ENCODE data around the gene ERFE. TPM values are rescaled to one million over a fixed set of nuclear protein-coding genes. Genes with fewer than 3 reads are reported as not detected.

The ERFE gene
- total and polyA plus RNA-seq, 9 of the 15 experiments (the other 6 are each of a cell fraction or from before 2014, with no cell fraction given) = 0.55 to 8.2 (median 3.7) TPM

DNA sequence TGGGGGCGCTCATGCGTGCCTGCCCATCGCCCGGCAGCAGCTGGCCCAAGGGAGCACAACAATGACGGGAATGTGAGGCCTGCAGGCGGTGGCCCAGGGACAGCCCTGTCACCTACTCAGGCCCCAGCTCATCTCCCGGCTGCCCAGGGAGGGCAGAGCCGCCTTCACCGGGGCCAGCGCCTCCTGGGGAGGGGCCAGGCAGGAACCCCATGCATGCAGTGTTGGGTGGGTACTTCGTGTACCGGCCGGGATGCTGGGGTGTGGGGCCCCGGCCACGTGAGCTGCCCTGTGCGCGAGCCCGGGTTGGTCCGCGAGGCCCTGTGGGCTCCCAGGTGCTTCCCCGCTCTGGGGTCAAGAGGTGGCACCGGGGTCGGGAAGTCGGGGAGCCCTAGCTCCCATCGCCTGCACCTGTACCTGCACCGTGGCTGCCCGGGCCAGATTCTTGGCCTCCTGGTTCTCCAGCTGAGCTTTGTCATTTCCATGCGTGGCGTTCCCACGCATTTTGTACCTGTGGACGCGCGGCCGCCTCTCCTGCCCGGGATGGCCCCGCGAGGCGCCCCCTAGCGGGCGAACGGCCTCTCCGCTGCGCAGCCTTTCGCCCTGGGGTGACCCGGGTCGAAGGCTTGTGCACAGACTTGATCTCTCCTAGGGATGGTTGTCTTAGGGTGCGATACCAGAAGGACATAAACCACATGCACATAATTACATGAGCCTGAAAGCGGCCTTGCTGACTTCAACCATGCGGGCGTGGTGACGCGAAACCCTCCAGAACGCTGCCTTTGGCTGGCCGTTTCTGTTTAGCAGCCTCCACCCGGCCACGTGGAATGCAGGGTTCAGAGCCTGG, 19.4 kb upstream of the ERFE start:
- Histone ChIP-seq H3K4me2 (ENCODE audit: insufficient read depth, low read length) (peak overlapping the region; percentile 21), H3K27ac (ENCODE audit: extremely low read depth, low read depth, low read length) (no peak overlapping the region), H4K20me1 (replicated peaks; ENCODE audit: control insufficient read depth, insufficient read depth, low read length) (peaks cover 2% of the 10 kb centered on the region; the same call in 1 of the 2 replicates), H3K9ac (ENCODE audit: insufficient read depth in 1 of 2, low read depth in 2 of 2, low read length in 2 of 2) (peak overlapping the region in 1 of 2 experiments; percentile 43; a peak in 2 of 4 replicates), H3K27me3 (ENCODE audit: control insufficient read depth in 2 of 2, insufficient read depth in 2 of 2, low read length in 2 of 2) (peaks cover 0 to 5% of the 10 kb centered on the region in 2 experiments; a peak in 2 of 5 replicates), H3K4me1 (replicated peaks in 1 of 2; ENCODE audit: control insufficient read depth in 2 of 2, insufficient read depth in 2 of 2, low read length in 2 of 2) (peaks cover 6 to 56% of the 10 kb centered on the region in 2 experiments; a peak in 4 of 5 replicates), H3K79me2 (ENCODE audit: control insufficient read depth, insufficient read depth, low read length) (no peaks in the 10 kb centered on the region), H2AFZ (ENCODE audit: low read depth, low read length) (peak overlapping the region; percentile 68), H3K36me3 (ENCODE audit: control insufficient read depth, insufficient read depth, low read length) (no peaks in the 10 kb centered on the region), H3K9me3 (replicated peaks; ENCODE audit: control insufficient read depth, insufficient read depth, low read depth, low read length) (no peaks in the 10 kb centered on the region), H3K9me1 (ENCODE audit: control insufficient read depth, insufficient read depth, low read length) (no peaks in the 10 kb centered on the region), H3K4me3 (no peak overlapping the region)
- BruUV-seq (replicated peaks) = no TSS peak
- ATAC-seq (peak; percentile 86), DNase-seq (ENCODE audit: extremely low read depth in 1 of 4, low spot score in 3 of 4) (peak; percentile 63 to 82 (median 78)), FAIRE-seq (peak; percentile 19)
- CTCF ChIA-PET (ENCODE audit: low intra/inter-chr PET ratio) = interaction anchor here (1.0 to 1.1 kb wide), 2 partner anchors 281 to 283 kb away, joined by 3 read pairs; no protein-coding TSS in a partner anchor
- POLR2A ChIA-PET = interaction anchor here (0.6 kb wide), 1 partner anchor 96 kb away, joined by 5 read pairs; no protein-coding TSS in a partner anchor
- intact Hi-C loops (cut with micrococcal nuclease) = loop anchor here (10.0 kb wide), 1 partner anchor 285 kb away; the partner anchor contains the start of gene RAMP1
- in situ Hi-C loops (cut with MboI) = no loop called here
- 21% methylated on average over 40 of the region's 56 CpGs for WGBS (ENCODE audit: insufficient coverage, low coverage, missing lambda C conversion rate)
- TF ChIP-seq RB1 (IDR thresholded peaks at IDR 0.05; ENCODE audit: low read depth) = 0 out of 2 replicates have a peak, but pooled peaks have one; percentile 17
- 0 out of 4 replicates have a peak, but pooled peaks of 1 of the 2 experiments have one; percentile 38 for TF ChIP-seq HDAC1 (IDR thresholded peaks at IDR 0.05)
- TF ChIP-seq, protein P1, sequence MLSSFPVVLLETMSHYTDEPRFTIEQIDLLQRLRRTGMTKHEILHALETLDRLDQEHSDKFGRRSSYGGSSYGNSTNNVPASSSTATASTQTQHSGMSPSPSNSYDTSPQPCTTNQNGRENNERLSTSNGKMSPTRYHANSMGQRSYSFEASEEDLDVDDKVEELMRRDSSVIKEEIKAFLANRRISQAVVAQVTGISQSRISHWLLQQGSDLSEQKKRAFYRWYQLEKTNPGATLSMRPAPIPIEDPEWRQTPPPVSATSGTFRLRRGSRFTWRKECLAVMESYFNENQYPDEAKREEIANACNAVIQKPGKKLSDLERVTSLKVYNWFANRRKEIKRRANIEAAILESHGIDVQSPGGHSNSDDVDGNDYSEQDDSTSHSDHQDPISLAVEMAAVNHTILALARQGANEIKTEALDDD (IDR thresholded peaks at IDR 0.05) = no peak
- TF ChIP-seq TCF7 (IDR thresholded peaks at IDR 0.05; ENCODE audit: borderline replicate concordance) = 0 out of 2 replicates have a peak, but pooled peaks have one; percentile 12
- TF ChIP-seq KLF16 (IDR thresholded peaks at IDR 0.05) = 0 out of 2 replicates have a peak, but pooled peaks have one; percentile 17
- TF ChIP-seq, protein P2, sequence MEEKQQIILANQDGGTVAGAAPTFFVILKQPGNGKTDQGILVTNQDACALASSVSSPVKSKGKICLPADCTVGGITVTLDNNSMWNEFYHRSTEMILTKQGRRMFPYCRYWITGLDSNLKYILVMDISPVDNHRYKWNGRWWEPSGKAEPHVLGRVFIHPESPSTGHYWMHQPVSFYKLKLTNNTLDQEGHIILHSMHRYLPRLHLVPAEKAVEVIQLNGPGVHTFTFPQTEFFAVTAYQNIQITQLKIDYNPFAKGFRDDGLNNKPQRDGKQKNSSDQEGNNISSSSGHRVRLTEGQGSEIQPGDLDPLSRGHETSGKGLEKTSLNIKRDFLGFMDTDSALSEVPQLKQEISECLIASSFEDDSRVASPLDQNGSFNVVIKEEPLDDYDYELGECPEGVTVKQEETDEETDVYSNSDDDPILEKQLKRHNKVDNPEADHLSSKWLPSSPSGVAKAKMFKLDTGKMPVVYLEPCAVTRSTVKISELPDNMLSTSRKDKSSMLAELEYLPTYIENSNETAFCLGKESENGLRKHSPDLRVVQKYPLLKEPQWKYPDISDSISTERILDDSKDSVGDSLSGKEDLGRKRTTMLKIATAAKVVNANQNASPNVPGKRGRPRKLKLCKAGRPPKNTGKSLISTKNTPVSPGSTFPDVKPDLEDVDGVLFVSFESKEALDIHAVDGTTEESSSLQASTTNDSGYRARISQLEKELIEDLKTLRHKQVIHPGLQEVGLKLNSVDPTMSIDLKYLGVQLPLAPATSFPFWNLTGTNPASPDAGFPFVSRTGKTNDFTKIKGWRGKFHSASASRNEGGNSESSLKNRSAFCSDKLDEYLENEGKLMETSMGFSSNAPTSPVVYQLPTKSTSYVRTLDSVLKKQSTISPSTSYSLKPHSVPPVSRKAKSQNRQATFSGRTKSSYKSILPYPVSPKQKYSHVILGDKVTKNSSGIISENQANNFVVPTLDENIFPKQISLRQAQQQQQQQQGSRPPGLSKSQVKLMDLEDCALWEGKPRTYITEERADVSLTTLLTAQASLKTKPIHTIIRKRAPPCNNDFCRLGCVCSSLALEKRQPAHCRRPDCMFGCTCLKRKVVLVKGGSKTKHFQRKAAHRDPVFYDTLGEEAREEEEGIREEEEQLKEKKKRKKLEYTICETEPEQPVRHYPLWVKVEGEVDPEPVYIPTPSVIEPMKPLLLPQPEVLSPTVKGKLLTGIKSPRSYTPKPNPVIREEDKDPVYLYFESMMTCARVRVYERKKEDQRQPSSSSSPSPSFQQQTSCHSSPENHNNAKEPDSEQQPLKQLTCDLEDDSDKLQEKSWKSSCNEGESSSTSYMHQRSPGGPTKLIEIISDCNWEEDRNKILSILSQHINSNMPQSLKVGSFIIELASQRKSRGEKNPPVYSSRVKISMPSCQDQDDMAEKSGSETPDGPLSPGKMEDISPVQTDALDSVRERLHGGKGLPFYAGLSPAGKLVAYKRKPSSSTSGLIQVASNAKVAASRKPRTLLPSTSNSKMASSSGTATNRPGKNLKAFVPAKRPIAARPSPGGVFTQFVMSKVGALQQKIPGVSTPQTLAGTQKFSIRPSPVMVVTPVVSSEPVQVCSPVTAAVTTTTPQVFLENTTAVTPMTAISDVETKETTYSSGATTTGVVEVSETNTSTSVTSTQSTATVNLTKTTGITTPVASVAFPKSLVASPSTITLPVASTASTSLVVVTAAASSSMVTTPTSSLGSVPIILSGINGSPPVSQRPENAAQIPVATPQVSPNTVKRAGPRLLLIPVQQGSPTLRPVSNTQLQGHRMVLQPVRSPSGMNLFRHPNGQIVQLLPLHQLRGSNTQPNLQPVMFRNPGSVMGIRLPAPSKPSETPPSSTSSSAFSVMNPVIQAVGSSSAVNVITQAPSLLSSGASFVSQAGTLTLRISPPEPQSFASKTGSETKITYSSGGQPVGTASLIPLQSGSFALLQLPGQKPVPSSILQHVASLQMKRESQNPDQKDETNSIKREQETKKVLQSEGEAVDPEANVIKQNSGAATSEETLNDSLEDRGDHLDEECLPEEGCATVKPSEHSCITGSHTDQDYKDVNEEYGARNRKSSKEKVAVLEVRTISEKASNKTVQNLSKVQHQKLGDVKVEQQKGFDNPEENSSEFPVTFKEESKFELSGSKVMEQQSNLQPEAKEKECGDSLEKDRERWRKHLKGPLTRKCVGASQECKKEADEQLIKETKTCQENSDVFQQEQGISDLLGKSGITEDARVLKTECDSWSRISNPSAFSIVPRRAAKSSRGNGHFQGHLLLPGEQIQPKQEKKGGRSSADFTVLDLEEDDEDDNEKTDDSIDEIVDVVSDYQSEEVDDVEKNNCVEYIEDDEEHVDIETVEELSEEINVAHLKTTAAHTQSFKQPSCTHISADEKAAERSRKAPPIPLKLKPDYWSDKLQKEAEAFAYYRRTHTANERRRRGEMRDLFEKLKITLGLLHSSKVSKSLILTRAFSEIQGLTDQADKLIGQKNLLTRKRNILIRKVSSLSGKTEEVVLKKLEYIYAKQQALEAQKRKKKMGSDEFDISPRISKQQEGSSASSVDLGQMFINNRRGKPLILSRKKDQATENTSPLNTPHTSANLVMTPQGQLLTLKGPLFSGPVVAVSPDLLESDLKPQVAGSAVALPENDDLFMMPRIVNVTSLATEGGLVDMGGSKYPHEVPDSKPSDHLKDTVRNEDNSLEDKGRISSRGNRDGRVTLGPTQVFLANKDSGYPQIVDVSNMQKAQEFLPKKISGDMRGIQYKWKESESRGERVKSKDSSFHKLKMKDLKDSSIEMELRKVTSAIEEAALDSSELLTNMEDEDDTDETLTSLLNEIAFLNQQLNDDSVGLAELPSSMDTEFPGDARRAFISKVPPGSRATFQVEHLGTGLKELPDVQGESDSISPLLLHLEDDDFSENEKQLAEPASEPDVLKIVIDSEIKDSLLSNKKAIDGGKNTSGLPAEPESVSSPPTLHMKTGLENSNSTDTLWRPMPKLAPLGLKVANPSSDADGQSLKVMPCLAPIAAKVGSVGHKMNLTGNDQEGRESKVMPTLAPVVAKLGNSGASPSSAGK (IDR thresholded peaks at IDR 0.05) = peak; percentile 58; the same call in 1 of the 2 replicates
- no peak for TF ChIP-seq ZNF75A (CRISPR knock-in tag; IDR thresholded peaks at IDR 0.05)

Measured in K562 (cell line).